Testis (tissue), 2 donors: ENCODE results near the gene DNAJB6.

ENCODE experiments used
- POLR2A ChIP-seq: fragments of 450-650 bp; IDR thresholded peaks from one replicate; pipeline ENCODE4 v1.6.1; 2017; ENCODE audit warnings: antibody characterized with exemption, mild to moderate bottlenecking, moderate library complexity
- TF ChIP-seq, protein P1 (sequence below), 3 experiments: fragments of 450-650 bp in 2 of 3; fragments of 200-600 bp in 1 of 3; sonication (generic) in 1 of 3; IDR thresholded peaks; one replicate each; pipeline ENCODE4 v1.5.1; 2016 to 2019; ENCODE audit warnings: antibody characterized with exemption in 3 of 3, mild to moderate bottlenecking in 2 of 3, moderate library complexity in 1 of 3

DNA sequence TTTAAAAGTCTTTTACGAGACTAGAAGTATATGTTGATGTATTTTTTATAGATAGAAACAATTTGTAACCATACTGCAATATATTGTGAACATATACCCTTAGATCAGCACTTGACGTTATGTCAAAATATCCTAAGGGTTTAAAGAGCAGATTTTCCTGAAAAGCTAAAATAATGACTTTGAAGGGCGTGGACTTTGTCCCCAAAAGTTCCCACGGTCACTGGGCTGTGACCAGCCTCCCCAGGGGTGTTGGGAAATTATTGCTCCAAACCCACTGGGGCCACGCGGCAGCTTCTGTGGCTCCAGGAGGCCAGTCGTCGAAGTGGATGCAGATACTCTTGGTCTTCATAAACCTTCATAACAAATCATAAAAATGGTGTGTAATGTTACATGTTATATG, 29.9 kb downstream of the DNAJB6 start:
- TF ChIP-seq, protein P1, sequence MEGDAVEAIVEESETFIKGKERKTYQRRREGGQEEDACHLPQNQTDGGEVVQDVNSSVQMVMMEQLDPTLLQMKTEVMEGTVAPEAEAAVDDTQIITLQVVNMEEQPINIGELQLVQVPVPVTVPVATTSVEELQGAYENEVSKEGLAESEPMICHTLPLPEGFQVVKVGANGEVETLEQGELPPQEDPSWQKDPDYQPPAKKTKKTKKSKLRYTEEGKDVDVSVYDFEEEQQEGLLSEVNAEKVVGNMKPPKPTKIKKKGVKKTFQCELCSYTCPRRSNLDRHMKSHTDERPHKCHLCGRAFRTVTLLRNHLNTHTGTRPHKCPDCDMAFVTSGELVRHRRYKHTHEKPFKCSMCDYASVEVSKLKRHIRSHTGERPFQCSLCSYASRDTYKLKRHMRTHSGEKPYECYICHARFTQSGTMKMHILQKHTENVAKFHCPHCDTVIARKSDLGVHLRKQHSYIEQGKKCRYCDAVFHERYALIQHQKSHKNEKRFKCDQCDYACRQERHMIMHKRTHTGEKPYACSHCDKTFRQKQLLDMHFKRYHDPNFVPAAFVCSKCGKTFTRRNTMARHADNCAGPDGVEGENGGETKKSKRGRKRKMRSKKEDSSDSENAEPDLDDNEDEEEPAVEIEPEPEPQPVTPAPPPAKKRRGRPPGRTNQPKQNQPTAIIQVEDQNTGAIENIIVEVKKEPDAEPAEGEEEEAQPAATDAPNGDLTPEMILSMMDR (IDR thresholded peaks at IDR 0.05): no peak
- TF ChIP-seq POLR2A: no peak
